ENCODE results near the gene ADAP1. TPM values are rescaled to one million over a fixed set of nuclear protein-coding genes. Genes with fewer than 3 reads are reported as not detected.

Gene ADAP1
- total and polyA plus RNA-seq, 3 experiments from 2014 or later: 37.7 to 77.3 (median 67.7) TPM

- H3K27me3 ChIP-seq (ENCODE audit: insufficient read depth, low read length, poor library complexity, severe bottlenecking): no peaks in the 10 kb centered on the region
- Mint-ChIP-seq H3K27me3 (no peaks in the 10 kb centered on the region), H3K4me3 (no peak overlapping the region), H3K36me3 (peaks cover 6 to 65% (median 10%) of the 10 kb centered on the region in 3 donors), H3K27ac (no peak overlapping the region), H3K9me3 (no peaks in the 10 kb centered on the region), H3K4me1 (peaks cover 0 to 5% (median 0%) of the 10 kb centered on the region in 3 donors)
- H3K9me3 ChIP-seq (ENCODE audit: low read length): no peaks in the 10 kb centered on the region
- H3K36me3 ChIP-seq (ENCODE audit: insufficient read depth, low read length): peaks cover 6% of the 10 kb centered on the region
- no peak for DNase-seq
- no peak overlapping the region for H3K4me3 ChIP-seq (ENCODE audit: low read length)
- no peak overlapping the region for H3K27ac ChIP-seq (ENCODE audit: low read depth, low read length)
- CTCF ChIA-PET: interaction anchor here (2.7 kb wide), 1 partner anchor 95 kb away, joined by 9 read pairs; no protein-coding TSS in a partner anchor
- H3K4me1 ChIP-seq (ENCODE audit: insufficient read depth, low read length): no peaks in the 10 kb centered on the region
- POLR2A ChIA-PET: no interaction called here
These were observed 56.0 kb downstream of the ADAP1 start for GRCh38 chr7:898460-898854.

- Histone ChIP-seq H3K4me1 (ENCODE audit: insufficient read depth, low read length) (no peaks in the 10 kb centered on the region), H3K27ac (ENCODE audit: low read depth, low read length) (no peak overlapping the region), H3K9me3 (ENCODE audit: low read length) (no peaks in the 10 kb centered on the region), H3K36me3 (ENCODE audit: insufficient read depth, low read length) (peaks cover 6% of the 10 kb centered on the region), H3K4me3 (ENCODE audit: low read length) (no peak overlapping the region), H3K27me3 (ENCODE audit: insufficient read depth, low read length, poor library complexity, severe bottlenecking) (no peaks in the 10 kb centered on the region)
- no peak overlapping the region for H3K4me3 Mint-ChIP-seq
- H3K27ac Mint-ChIP-seq: no peak overlapping the region
- H3K27me3 Mint-ChIP-seq: no peaks in the 10 kb centered on the region
- H3K36me3 Mint-ChIP-seq: peaks cover 7 to 67% (median 11%) of the 10 kb centered on the region in 3 donors
- peaks cover 0 to 5% (median 0%) of the 10 kb centered on the region in 3 donors for H3K4me1 Mint-ChIP-seq
- no peak for DNase-seq
- POLR2A ChIA-PET: no interaction called here
- H3K9me3 Mint-ChIP-seq: no peaks in the 10 kb centered on the region
- CTCF ChIA-PET: no interaction called here
These were observed 56.6 kb downstream of the ADAP1 start for GRCh38 chr7:897771-898376.

- Mint-ChIP-seq H3K9me3 (peaks cover 0 to 2% (median 0%) of the 10 kb centered on the region in 5 donors), H3K4me3 (no peak overlapping the region), H3K36me3 (peaks cover 14 to 69% (median 16%) of the 10 kb centered on the region in 3 donors), H3K4me1 (peaks cover 0 to 2% (median 0%) of the 10 kb centered on the region in 3 donors), H3K27me3 (no peaks in the 10 kb centered on the region), H3K27ac (no peak overlapping the region)
- H3K9me3 ChIP-seq (ENCODE audit: low read length): no peaks in the 10 kb centered on the region
- H3K27me3 ChIP-seq (ENCODE audit: insufficient read depth, low read length, poor library complexity, severe bottlenecking): no peaks in the 10 kb centered on the region
- no peak for DNase-seq
- peaks cover 12% of the 10 kb centered on the region for H3K36me3 ChIP-seq (ENCODE audit: insufficient read depth, low read length)
- ChIA-PET CTCF (no interaction called here), POLR2A (interaction anchor here (0.5 kb wide), 1 partner anchor 56 kb away, joined by 7 read pairs; no protein-coding TSS in a partner anchor)
- no peak overlapping the region for H3K4me3 ChIP-seq (ENCODE audit: low read length)
- H3K27ac ChIP-seq (ENCODE audit: low read depth, low read length): no peak overlapping the region
- H3K4me1 ChIP-seq (ENCODE audit: insufficient read depth, low read length): no peaks in the 10 kb centered on the region
These were observed 57.4 kb downstream of the ADAP1 start for GRCh38 chr7:897086-897485.

GRCh38 chr7:896346-897075 is 58.0 kb downstream of the ADAP1 start:
- Histone ChIP-seq H3K4me1 (ENCODE audit: insufficient read depth, low read length) (no peaks in the 10 kb centered on the region), H3K9me3 (ENCODE audit: low read length) (no peaks in the 10 kb centered on the region), H3K36me3 (ENCODE audit: insufficient read depth, low read length) (peaks cover 15% of the 10 kb centered on the region), H3K27me3 (ENCODE audit: insufficient read depth, low read length, poor library complexity, severe bottlenecking) (no peaks in the 10 kb centered on the region), H3K4me3 (ENCODE audit: low read length) (no peak overlapping the region), H3K27ac (ENCODE audit: low read depth, low read length) (no peak overlapping the region)
- peaks cover 14 to 75% (median 16%) of the 10 kb centered on the region in 3 donors for H3K36me3 Mint-ChIP-seq
- ChIA-PET CTCF (no interaction called here), POLR2A (interaction anchor here (0.5 kb wide), 1 partner anchor 56 kb away, joined by 7 read pairs; no protein-coding TSS in a partner anchor)
- H3K4me3 Mint-ChIP-seq: no peak overlapping the region
- H3K27ac Mint-ChIP-seq: peak overlapping the region in 1 of 8 donors; percentile 47
- H3K4me1 Mint-ChIP-seq: peaks cover 0 to 2% (median 0%) of the 10 kb centered on the region in 3 donors
- H3K27me3 Mint-ChIP-seq: no peaks in the 10 kb centered on the region
- peaks cover 0 to 2% (median 0%) of the 10 kb centered on the region in 5 donors for H3K9me3 Mint-ChIP-seq
- no peak for DNase-seq

- no peaks in the 10 kb centered on the region for H3K27me3 ChIP-seq (ENCODE audit: insufficient read depth, low read length, poor library complexity, severe bottlenecking)
- POLR2A ChIA-PET: no interaction called here
- H3K27ac Mint-ChIP-seq: no peak overlapping the region
- H3K9me3 ChIP-seq (ENCODE audit: low read length): no peaks in the 10 kb centered on the region
- H3K4me1 Mint-ChIP-seq: peaks cover 0 to 2% (median 0%) of the 10 kb centered on the region in 3 donors
- no peak overlapping the region for H3K4me3 Mint-ChIP-seq
- no peak for DNase-seq
- no peak overlapping the region for H3K27ac ChIP-seq (ENCODE audit: low read depth, low read length)
- no peaks in the 10 kb centered on the region for H3K4me1 ChIP-seq (ENCODE audit: insufficient read depth, low read length)
- H3K9me3 Mint-ChIP-seq: peaks cover 0 to 2% (median 0%) of the 10 kb centered on the region in 5 donors
- H3K4me3 ChIP-seq (ENCODE audit: low read length): no peak overlapping the region
- H3K36me3 ChIP-seq (ENCODE audit: insufficient read depth, low read length): peaks cover 23% of the 10 kb centered on the region
- no peaks in the 10 kb centered on the region for H3K27me3 Mint-ChIP-seq
- peaks cover 14 to 82% (median 18%) of the 10 kb centered on the region in 3 donors for H3K36me3 Mint-ChIP-seq
- CTCF ChIA-PET: no interaction called here
These were observed 58.9 kb downstream of the ADAP1 start for GRCh38 chr7:895451-896052.

GRCh38 chr7:894927-895450 is 59.5 kb downstream of the ADAP1 start:
- CTCF ChIA-PET: no interaction called here

GRCh38 chr7:894164-894867 is 60.2 kb downstream of the ADAP1 start:
- peaks cover 25% of the 10 kb centered on the region for H3K36me3 ChIP-seq (ENCODE audit: insufficient read depth, low read length)
- no peak overlapping the region for H3K27ac ChIP-seq (ENCODE audit: low read depth, low read length)
- H3K4me1 Mint-ChIP-seq: peaks cover 0 to 2% (median 0%) of the 10 kb centered on the region in 3 donors
- no peaks in the 10 kb centered on the region for H3K27me3 ChIP-seq (ENCODE audit: insufficient read depth, low read length, poor library complexity, severe bottlenecking)
- H3K4me1 ChIP-seq (ENCODE audit: insufficient read depth, low read length): no peaks in the 10 kb centered on the region
- H3K27me3 Mint-ChIP-seq: no peaks in the 10 kb centered on the region
- H3K9me3 Mint-ChIP-seq: peaks cover 0 to 2% (median 0%) of the 10 kb centered on the region in 5 donors
- H3K4me3 Mint-ChIP-seq: no peak overlapping the region
- DNase-seq: no peak
- H3K36me3 Mint-ChIP-seq: peaks cover 14 to 79% (median 18%) of the 10 kb centered on the region in 3 donors
- ChIA-PET POLR2A (no interaction called here), CTCF (no interaction called here)
- peak overlapping the region in 1 of 8 donors; percentile 15 for H3K27ac Mint-ChIP-seq
- no peaks in the 10 kb centered on the region for H3K9me3 ChIP-seq (ENCODE audit: low read length)
- H3K4me3 ChIP-seq (ENCODE audit: low read length): no peak overlapping the region

More at GRCh38 chr7:894927-895450, 59.5 kb downstream of the ADAP1 start:
- no peaks in the 10 kb centered on the region for H3K4me1 ChIP-seq (ENCODE audit: insufficient read depth, low read length)
- peaks cover 25% of the 10 kb centered on the region for H3K36me3 ChIP-seq (ENCODE audit: insufficient read depth, low read length)
- Mint-ChIP-seq H3K36me3 (peaks cover 14 to 84% (median 18%) of the 10 kb centered on the region in 3 donors), H3K27me3 (no peaks in the 10 kb centered on the region), H3K4me3 (no peak overlapping the region), H3K4me1 (peaks cover 0 to 2% (median 0%) of the 10 kb centered on the region in 3 donors), H3K9me3 (peaks cover 0 to 2% (median 0%) of the 10 kb centered on the region in 5 donors), H3K27ac (peak overlapping the region in 1 of 8 donors; percentile 75)
- H3K4me3 ChIP-seq (ENCODE audit: low read length): no peak overlapping the region
- POLR2A ChIA-PET: no interaction called here
- H3K27me3 ChIP-seq (ENCODE audit: insufficient read depth, low read length, poor library complexity, severe bottlenecking): no peaks in the 10 kb centered on the region
- no peak overlapping the region for H3K27ac ChIP-seq (ENCODE audit: low read depth, low read length)
- DNase-seq: no peak
- H3K9me3 ChIP-seq (ENCODE audit: low read length): no peaks in the 10 kb centered on the region
